NK-92 treated with Interleukin-12 subunit alpha and Interleukin-12 subunit beta, amount 100 ng/mL, for 24 hours (cell line): ENCODE data around the gene CFAP92.

Source experiments
- DNase-seq: peaks from one replicate; lab custom pipeline; 2025; lab: John Stamatoyannopoulos, UW

The CFAP92 gene

DNA sequence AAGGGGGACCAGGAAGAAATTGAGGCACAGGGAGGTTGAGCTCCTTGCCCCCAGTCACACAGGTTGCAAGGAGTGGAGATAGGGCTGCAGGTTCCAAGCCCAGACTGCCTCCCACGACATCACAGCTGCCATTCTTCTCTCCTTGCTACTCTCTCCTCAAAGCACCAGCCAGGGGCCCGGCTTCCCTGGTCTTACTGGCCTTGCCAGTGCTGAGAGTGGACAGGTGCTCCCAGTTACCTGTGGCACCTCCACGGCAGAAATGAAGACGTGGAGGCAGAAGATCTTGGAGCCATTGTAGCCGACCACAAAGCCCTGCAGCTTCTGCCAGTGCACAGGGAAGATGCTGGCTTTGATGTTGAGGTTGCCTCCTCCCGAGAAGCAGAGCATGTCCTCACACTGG is 132.4 kb downstream of the CFAP92 start:
- DNase-seq, result no peak
